Activated gamma-delta T cell treated with anti-CD3 and anti-CD28 coated beads, Interleukin-2, amount 50 U/mL, for 16 hours (primary cell): ENCODE measurements around the gene DCUN1D3.
"Not testable (repeated sequence)": the region's sequence is repeated elsewhere in the genome, so short reads cannot be mapped to it uniquely, and the experiment has no call there.

Experiments used
- DNase-seq: peaks from one replicate; pipeline ENCODE4 v3.0.0-alpha.2; 2020; ENCODE audit warnings: low read depth

The DCUN1D3 gene

GRCh38 chr16:20887207-20887606 lies 13.0 kb downstream of the DCUN1D3 start:
- DNase-seq, result no peak

GRCh38 chr16:20886320-20886719 lies 13.8 kb downstream of the DCUN1D3 start:
- DNase-seq, result no peak

- DNase-seq, result no peak
These were observed 16.0 kb downstream of the DCUN1D3 start for GRCh38 chr16:20884240-20884556.

GRCh38 chr16:20883554-20884239 lies 16.5 kb downstream of the DCUN1D3 start:
- DNase-seq, result no peak

- DNase-seq, result no peak
These were observed 18.7 kb downstream of the DCUN1D3 start for GRCh38 chr16:20881503-20881878.

- DNase-seq, result no peak
These were observed 19.2 kb downstream of the DCUN1D3 start for GRCh38 chr16:20880867-20881502.

GRCh38 chr16:20879175-20880040 lies 20.8 kb downstream of the DCUN1D3 start:
- DNase-seq, result no peak

- DNase-seq, result no peak
These were observed 21.4 kb downstream of the DCUN1D3 start for GRCh38 chr16:20878682-20879147.

GRCh38 chr16:20875355-20875650 lies 24.9 kb downstream of the DCUN1D3 start:
- no peak for DNase-seq

- no peak for DNase-seq
These were observed 26.0 kb downstream of the DCUN1D3 start for GRCh38 chr16:20874088-20874581.

GRCh38 chr16:20873331-20873730 lies 26.8 kb downstream of the DCUN1D3 start:
- DNase-seq, result no peak

GRCh38 chr16:20871941-20872815 lies 28.0 kb downstream of the DCUN1D3 start:
- no peak for DNase-seq

GRCh38 chr16:20871258-20871657 lies 28.9 kb downstream of the DCUN1D3 start:
- no peak for DNase-seq

- DNase-seq, result no peak
These were observed 29.9 kb downstream of the DCUN1D3 start for GRCh38 chr16:20870122-20870820.

- no peak for DNase-seq
These were observed 31.3 kb downstream of the DCUN1D3 start for GRCh38 chr16:20868890-20869289.

GRCh38 chr16:20867585-20867984 lies 32.6 kb downstream of the DCUN1D3 start:
- DNase-seq, result no peak

- DNase-seq, result no peak
These were observed 33.4 kb downstream of the DCUN1D3 start for GRCh38 chr16:20866801-20867200.

- no peak for DNase-seq
These were observed 33.9 kb downstream of the DCUN1D3 start for GRCh38 chr16:20866145-20866772.

- no peak for DNase-seq
These were observed 34.6 kb downstream of the DCUN1D3 start for GRCh38 chr16:20865420-20866131.

- not testable (repeated sequence) for DNase-seq
These were observed 35.8 kb downstream of the DCUN1D3 start for GRCh38 chr16:20864376-20864775.
